Activated CD4-positive, alpha-beta T cell treated with anti-CD3 and anti-CD28 coated beads, Interleukin-10, Interleukin-2, amounts not matched to agents 100 ng/mL and 50 ng/mL, durations not matched to agents 16 hours and 8 hours (primary cell): Measurements from ENCODE around the gene ANAPC5.
"Not testable (repeated sequence)": the region's sequence is repeated elsewhere in the genome, so short reads cannot be mapped to it uniquely, and the experiment has no call there.

Experiments
- DNase-seq: peaks from one replicate; pipeline ENCODE4 v3.0.0-alpha.2; 2020

Gene ANAPC5

GRCh38 chr12:121351820-121352681 lies at the start of gene ANAPC5:
ANAPC5 (minus strand) TSS chr12:121352411; CDS start chr12:121352340, 71 bp downstream.
- DNase-seq, result peak; percentile 98

- DNase-seq, result peak; percentile 92
Measured at GRCh38 chr12:121400332-121401139, 48.3 kb upstream of the ANAPC5 start.

- peak; percentile 100 for DNase-seq
Measured at GRCh38 chr12:121399391-121400331, 47.5 kb upstream of the ANAPC5 start, which contains the start of gene RNF34. RNF34 (plus strand) TSS chr12:121400118; CDS start chr12:121400213, 95 bp downstream.

GRCh38 chr12:121398355-121398754 lies 46.1 kb upstream of the ANAPC5 start:
- no peak for DNase-seq

- no peak for DNase-seq
Measured at GRCh38 chr12:121397521-121397920, 45.3 kb upstream of the ANAPC5 start.

- DNase-seq, result peak; percentile 26
Measured at GRCh38 chr12:121392325-121392716, 40.1 kb upstream of the ANAPC5 start.

GRCh38 chr12:121391619-121392324 lies 39.6 kb upstream of the ANAPC5 start:
- peak; percentile 84 for DNase-seq

- DNase-seq, result no peak
Measured at GRCh38 chr12:121390856-121391255, 38.6 kb upstream of the ANAPC5 start.

GRCh38 chr12:121388421-121388981 lies 36.3 kb upstream of the ANAPC5 start:
- peak; percentile 27 for DNase-seq

- not testable (repeated sequence) for DNase-seq
Measured at GRCh38 chr12:121384891-121385290, 32.7 kb upstream of the ANAPC5 start.

GRCh38 chr12:121383601-121384021 lies 31.4 kb upstream of the ANAPC5 start:
- no peak for DNase-seq

GRCh38 chr12:121379945-121380344 lies 27.7 kb upstream of the ANAPC5 start:
- DNase-seq, result no peak

GRCh38 chr12:121378736-121379135 lies 26.5 kb upstream of the ANAPC5 start:
- DNase-seq, result no peak

- no peak for DNase-seq
Measured at GRCh38 chr12:121376754-121377697, 24.8 kb upstream of the ANAPC5 start.

- not testable (repeated sequence) for DNase-seq
Measured at GRCh38 chr12:121374945-121375584, 22.9 kb upstream of the ANAPC5 start.

GRCh38 chr12:121374336-121374735 lies 22.1 kb upstream of the ANAPC5 start:
- DNase-seq, result not testable (repeated sequence)

- no peak for DNase-seq
Measured at GRCh38 chr12:121373755-121374154, 21.5 kb upstream of the ANAPC5 start.

GRCh38 chr12:121371404-121371803 lies 19.2 kb upstream of the ANAPC5 start:
- DNase-seq, result no peak

- no peak for DNase-seq
Measured at GRCh38 chr12:121366063-121366459, 13.8 kb upstream of the ANAPC5 start.
